Cardiac muscle cell (in vitro differentiated cells and primary cell): ENCODE results near the gene SLC7A6. TPM values are rescaled to one million over a fixed set of nuclear protein-coding genes. Genes with fewer than 3 reads are reported as not detected.
A peak's percentile ranks its signal among the peaks of the same experiment; 100 is the strongest.

Experiments used
- DNase-seq, 2 donors: peaks; one replicate each; pipeline versions ENCODE4 v3.0.0 to v3.0.0-alpha.2; 2010 to 2017; ENCODE audit warnings: low read depth in 1 of 2, low spot score in 1 of 2
- H3K27ac ChIP-seq: fragments of 200-600 bp; sonication (generic); 2 replicates; pipeline ENCODE4 v1.5.1; 2016
- H3K27me3 ChIP-seq: fragments of 200-600 bp; sonication (generic); 2 replicates; pipeline ENCODE4 v1.6.0; 2016; ENCODE audit warnings: control low read depth
- H3K36me3 ChIP-seq: fragments of 200-600 bp; sonication (generic); 2 replicates; pipeline ENCODE4 v1.5.1; 2016; ENCODE audit warnings: control low read depth
- H3K4me1 ChIP-seq: fragments of 200-600 bp; sonication (generic); 2 replicates; pipeline ENCODE4 v1.8.1; 2017; ENCODE audit warnings: low read depth, mild to moderate bottlenecking, mixed run types
- H3K4me3 ChIP-seq: fragments of 200-600 bp; sonication (generic); 2 replicates; pipeline ENCODE4 v1.5.1; 2016; ENCODE audit warnings: mild to moderate bottlenecking
- H3K9me3 ChIP-seq: fragments of 200-600 bp; sonication (generic); 2 replicates; pipeline ENCODE4 v1.5.1; 2017; ENCODE audit warnings: low read depth, mild to moderate bottlenecking, control low read depth
- polyA plus RNA-seq: library from polyadenylated mRNA; unstranded; fragments of >200 nt; fragmentation: Nextera tagmentation; extraction: Ambion mirVana; gene quantifications from 2 replicates; pipeline ENCODE4 v1.2.1, GENCODE V29; 2016
- total RNA-seq: library from RNA; depleted of rRNA; stranded (reverse); fragments of >200 nt; gene quantifications from 2 replicates; pipeline ENCODE4 v1.2.3, GENCODE V29; 2016
- TF ChIP-seq, protein P1 (sequence below): IDR thresholded peaks from 2 replicates; pipeline ENCODE4 v1.5.1; 2012; ENCODE audit warnings: low read depth, mild to moderate bottlenecking, low read length

SLC7A6 gene
- total and polyA plus RNA-seq, 2 experiments from 2014 or later = 14.3 to 17.1 TPM

GRCh38 chr16:68273896-68274295 is 9.6 kb downstream of the SLC7A6 start:
- TF ChIP-seq, protein P1, sequence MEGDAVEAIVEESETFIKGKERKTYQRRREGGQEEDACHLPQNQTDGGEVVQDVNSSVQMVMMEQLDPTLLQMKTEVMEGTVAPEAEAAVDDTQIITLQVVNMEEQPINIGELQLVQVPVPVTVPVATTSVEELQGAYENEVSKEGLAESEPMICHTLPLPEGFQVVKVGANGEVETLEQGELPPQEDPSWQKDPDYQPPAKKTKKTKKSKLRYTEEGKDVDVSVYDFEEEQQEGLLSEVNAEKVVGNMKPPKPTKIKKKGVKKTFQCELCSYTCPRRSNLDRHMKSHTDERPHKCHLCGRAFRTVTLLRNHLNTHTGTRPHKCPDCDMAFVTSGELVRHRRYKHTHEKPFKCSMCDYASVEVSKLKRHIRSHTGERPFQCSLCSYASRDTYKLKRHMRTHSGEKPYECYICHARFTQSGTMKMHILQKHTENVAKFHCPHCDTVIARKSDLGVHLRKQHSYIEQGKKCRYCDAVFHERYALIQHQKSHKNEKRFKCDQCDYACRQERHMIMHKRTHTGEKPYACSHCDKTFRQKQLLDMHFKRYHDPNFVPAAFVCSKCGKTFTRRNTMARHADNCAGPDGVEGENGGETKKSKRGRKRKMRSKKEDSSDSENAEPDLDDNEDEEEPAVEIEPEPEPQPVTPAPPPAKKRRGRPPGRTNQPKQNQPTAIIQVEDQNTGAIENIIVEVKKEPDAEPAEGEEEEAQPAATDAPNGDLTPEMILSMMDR = no peak
- Histone ChIP-seq H3K4me1 (peaks cover 7% of the 10 kb centered on the region), H3K27ac (no peak overlapping the region), H3K9me3 (no peaks in the 10 kb centered on the region), H3K27me3 (no peaks in the 10 kb centered on the region), H3K4me3 (no peak overlapping the region), H3K36me3 (no peaks in the 10 kb centered on the region)
- no peak for DNase-seq

GRCh38 chr16:68274441-68274840 is 10.1 kb downstream of the SLC7A6 start:
- no peak for DNase-seq
- H3K27me3 ChIP-seq = no peaks in the 10 kb centered on the region

GRCh38 chr16:68275611-68276191 is 11.4 kb downstream of the SLC7A6 start:
- DNase-seq = no peak
- Histone ChIP-seq H3K36me3 (no peaks in the 10 kb centered on the region), H3K27me3 (no peaks in the 10 kb centered on the region), H3K4me1 (peaks cover 7% of the 10 kb centered on the region), H3K4me3 (no peak overlapping the region), H3K9me3 (no peaks in the 10 kb centered on the region), H3K27ac (peak overlapping the region; percentile 77)
- TF ChIP-seq, protein P1 = no peak

More at GRCh38 chr16:68274441-68274840, 10.1 kb downstream of the SLC7A6 start:
- H3K36me3 ChIP-seq = no peaks in the 10 kb centered on the region
- no peak overlapping the region for H3K27ac ChIP-seq
- TF ChIP-seq, protein P1 = no peak
- no peak overlapping the region for H3K4me3 ChIP-seq
- no peaks in the 10 kb centered on the region for H3K9me3 ChIP-seq
- peaks cover 7% of the 10 kb centered on the region for H3K4me1 ChIP-seq

DNA sequence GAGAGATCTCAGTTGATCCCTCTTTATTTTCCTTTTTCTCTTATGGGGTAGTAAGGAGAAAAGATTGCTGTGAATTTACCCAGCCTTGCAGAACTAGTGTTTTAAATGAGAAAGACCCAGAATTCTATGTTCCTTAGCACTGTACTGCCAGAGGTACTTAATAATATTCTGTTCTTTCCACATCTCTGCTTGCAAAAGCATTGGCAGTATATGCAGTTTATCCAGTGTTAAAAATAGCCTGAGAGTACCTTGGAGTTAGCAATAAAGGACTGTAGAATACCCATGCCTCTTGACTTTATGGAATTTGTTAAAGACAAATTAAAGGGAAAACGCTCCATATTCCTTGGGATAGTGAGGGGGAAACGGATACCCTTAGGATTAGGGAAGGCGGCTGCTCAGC is 11.9 kb downstream of the SLC7A6 start:
- H3K27me3 ChIP-seq = no peaks in the 10 kb centered on the region
- DNase-seq = no peak
- no peak overlapping the region for H3K4me3 ChIP-seq
- TF ChIP-seq, protein P1 = no peak
- peak overlapping the region; percentile 77 for H3K27ac ChIP-seq
- peaks cover 7% of the 10 kb centered on the region for H3K4me1 ChIP-seq
- H3K9me3 ChIP-seq = no peaks in the 10 kb centered on the region
- H3K36me3 ChIP-seq = no peaks in the 10 kb centered on the region

DNA sequence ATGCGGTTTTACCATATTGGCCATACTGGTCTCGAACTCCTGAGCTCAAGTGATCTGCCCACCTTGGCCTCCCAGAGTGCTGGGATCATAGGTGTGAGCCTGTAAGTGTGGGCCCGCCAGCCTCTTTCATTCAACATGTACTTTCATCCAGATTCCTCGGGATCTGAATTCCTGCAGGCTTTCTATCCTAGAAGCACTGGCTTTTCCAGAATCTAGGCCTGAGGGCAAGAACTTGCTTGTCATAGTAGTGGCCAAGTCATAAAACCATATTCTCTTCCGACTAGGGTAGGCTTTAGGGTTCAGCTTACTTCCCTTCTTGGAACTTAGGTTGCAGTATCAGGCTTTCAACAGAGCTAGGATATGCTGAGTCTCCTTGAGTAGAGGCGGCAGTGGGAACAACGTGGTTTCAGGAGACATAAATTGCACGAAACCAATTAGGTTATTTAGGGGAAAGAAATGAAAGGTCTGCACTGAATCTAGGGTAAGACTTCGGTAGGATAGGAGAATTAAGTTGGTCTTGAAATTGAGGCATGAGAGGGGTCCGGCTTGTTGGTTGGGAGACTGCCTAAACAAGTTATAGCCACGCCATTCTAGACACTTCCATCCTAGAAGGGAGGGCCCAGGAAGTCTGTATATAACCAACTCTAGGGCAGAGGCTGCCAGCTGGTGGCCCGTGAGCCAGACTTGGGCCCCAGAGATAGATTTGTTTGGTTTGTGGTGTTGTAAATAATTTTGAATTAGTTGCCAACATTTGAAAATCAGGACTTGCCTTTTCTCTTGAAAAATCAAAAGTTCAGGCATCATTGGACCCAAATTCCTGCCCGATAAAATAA is 15.6 kb downstream of the SLC7A6 start:
- Histone ChIP-seq H3K4me1 (peaks cover 21% of the 10 kb centered on the region), H3K36me3 (no peaks in the 10 kb centered on the region), H3K9me3 (no peaks in the 10 kb centered on the region), H3K27ac (no peak overlapping the region), H3K27me3 (no peaks in the 10 kb centered on the region), H3K4me3 (no peak overlapping the region)
- no peak for DNase-seq
- TF ChIP-seq, protein P1 = no peak
